Spleen (tissue), 11 donors: ENCODE results near the gene USP8. TPM values are rescaled to one million over a fixed set of nuclear protein-coding genes. Genes with fewer than 3 reads are reported as not detected.

ENCODE experiments used
- DNase-seq: peaks from one replicate; pipeline ENCODE4 v3.0.0-alpha.2; 2020
- H3K27ac ChIP-seq, 8 donors: fragments of 200-600 bp; sonication (generic) in 7 of 8; 1 replicate in 4 of 8; 2 replicates in 4 of 8; pipeline versions ENCODE4 v1.5.0 to v1.8.0; 2016 to 2021; ENCODE audit warnings: inconsistent platforms in 4 of 8, mild to moderate bottlenecking in 4 of 8, moderate library complexity in 1 of 8
- H3K27me3 ChIP-seq, 7 donors: fragments of 200-600 bp; sonication (generic) in 6 of 7; replicated peaks in 1 of 7; 1 replicate in 4 of 7; 2 replicates in 3 of 7; pipeline versions ENCODE4 v1.5.0 to v1.8.0; 2016 to 2021; ENCODE audit warnings: inconsistent platforms in 3 of 7, mild to moderate bottlenecking in 1 of 7
- H3K36me3 ChIP-seq, 6 donors: fragments of 200-600 bp; sonication (generic) in 5 of 6; 1 replicate in 4 of 6; 2 replicates in 2 of 6; pipeline versions ENCODE4 v1.5.0 to v1.8.0; 2016 to 2021; ENCODE audit warnings: inconsistent platforms in 2 of 6
- H3K4me1 ChIP-seq, 6 donors: fragments of 200-600 bp; sonication (generic) in 5 of 6; 1 replicate in 3 of 6; 2 replicates in 3 of 6; pipeline versions ENCODE4 v1.5.0 to v1.8.0; 2016 to 2021; ENCODE audit warnings: inconsistent platforms in 3 of 6
- H3K4me3 ChIP-seq, 8 donors: fragments of 200-600 bp; sonication (generic) in 7 of 8; 1 replicate in 4 of 8; 2 replicates in 4 of 8; pipeline versions ENCODE4 v1.5.0 to v1.8.0; 2016 to 2021; ENCODE audit warnings: inconsistent platforms in 4 of 8, mild to moderate bottlenecking in 4 of 8, moderate library complexity in 2 of 8
- H3K9me3 ChIP-seq, 8 donors: fragments of 200-600 bp; sonication (generic) in 7 of 8; 1 replicate in 4 of 8; 2 replicates in 4 of 8; pipeline versions ENCODE4 v1.5.0 to v1.8.0; 2016 to 2021; ENCODE audit warnings: inconsistent platforms in 4 of 8
- CTCF ChIP-seq, 11 experiments: fragments of 200-600 bp in 7 of 11; fragments of 450-650 bp in 4 of 11; sonication (generic) in 4 of 11; IDR thresholded peaks in 8 of 11; conservative IDR thresholded peaks in 3 of 11; 1 replicate in 7 of 11; 2 replicates in 4 of 11; pipeline versions ENCODE4 v1.4.0 to v1.8.0; 2016 to 2021; ENCODE audit warnings: antibody characterized with exemption in 11 of 11, inconsistent platforms in 4 of 11, mild to moderate bottlenecking in 1 of 11
- POLR2A ChIP-seq, 3 donors: fragments of 450-650 bp; IDR thresholded peaks; one replicate each; pipeline ENCODE4 v1.5.1; 2017; ENCODE audit warnings: antibody characterized with exemption in 3 of 3, mild to moderate bottlenecking in 1 of 3
- POLR2AphosphoS5 ChIP-seq, 3 donors: sonication (generic); formaldehyde crosslinking; IDR thresholded peaks; one replicate each; pipeline ENCODE4 v1.5.1; 2017; ENCODE audit warnings: antibody characterized with exemption in 3 of 3
- WGBS, 5 donors: extraction: QIAGEN DNeasy Blood & Tissue Kit in 3 of 5; methylation state at CpG; one replicate each; pipeline versions ENCODE4 v1.1.5 to v1.1.7; 2013 to 2018; 5-methylcytosine and 5-hydroxymethylcytosine counted together
- intact Hi-C: fragments of 100-400 bp; cut with DNase I; formaldehyde crosslinking; loops from one replicate; pipeline ENCODE4 v1.15.0; 2023; ENCODE audit warnings: low total_unique reads
- polyA plus RNA-seq, 3 donors: library from polyadenylated mRNA; stranded (reverse); fragments of 200-250 nt; gene quantifications; one replicate each; pipeline ENCODE4 v1.2.1, GENCODE V29; 2013
- small RNA-seq, 4 donors: library from RNA; depleted of rRNA; stranded (forward); fragments of <200 nt; gene quantifications; one replicate each; pipeline ENCODE3, GENCODE V24; 2016
- total RNA-seq, 7 donors: library from RNA; depleted of rRNA in 3 of 7; stranded (reverse); fragments of >200 nt in 3 of 7; fragmentation: NEBNext Ultra II Directional in 4 of 7; extraction: Animal tissue kit (Norgen Biotek cat#: 25700) in 4 of 7; gene quantifications; one replicate each; pipeline versions ENCODE4 v1.1.0 to v1.2.1, GENCODE V29; 2016 to 2021
- donor health status: healthy with polysubstance abuse.
- donor health status: DM: no; HTN: no; CAD: no; lungs with moderate emphysema.
- donor health status: DM: no; HTN: no; CAD: no.
- donor health status: Bipolar disorder and iron deficiency.
- donor health status: healthy.
- donor health status: DM: no; HTN: no; CAD: no.
- donor health status: DM: yes; HTN: yes; CAD: no.

Gene USP8
- total and polyA plus RNA-seq, 10 donors = 13.4 to 95.6 (median 73.4) TPM

GRCh38 chr15:50558012-50558411, 133.8 kb downstream of the USP8 start:
- Histone ChIP-seq H3K36me3 (peaks cover 0 to 61% (median 22%) of the 10 kb centered on the region in 6 donors), H3K9me3 (no peaks in the 10 kb centered on the region), H3K4me1 (no peaks in the 10 kb centered on the region), H3K4me3 (no peak overlapping the region), H3K27ac (no peak overlapping the region), H3K27me3 (no peaks in the 10 kb centered on the region)
- WGBS, 5 donors = 95 to 98% (median 98%) methylated on average over 2 of the region's 2 CpGs
- intact Hi-C loops = no loop called here
- DNase-seq = no peak
- no peak for TF ChIP-seq POLR2A (IDR thresholded peaks at IDR 0.05)
- no peak for TF ChIP-seq POLR2AphosphoS5 (IDR thresholded peaks at IDR 0.05)
- TF ChIP-seq CTCF (IDR thresholded peaks at IDR 0.05 in 8 of 11, conservative IDR thresholded peaks at IDR 0.05 in 3 of 11) = no peak

GRCh38 chr15:50562735-50563640, 138.8 kb downstream of the USP8 start:
- 60 to 82% (median 69%) methylated on average over 4 of the region's 4 CpGs for WGBS, 5 donors
- Histone ChIP-seq H3K9me3 (no peaks in the 10 kb centered on the region), H3K4me1 (no peaks in the 10 kb centered on the region), H3K27ac (peak overlapping the region in 3 of 8 donors; percentile 1 to 39 (median 7)), H3K27me3 (no peaks in the 10 kb centered on the region), H3K4me3 (no peak overlapping the region), H3K36me3 (peaks cover 0 to 98% (median 51%) of the 10 kb centered on the region in 6 donors)
- DNase-seq = no peak
- TF ChIP-seq POLR2A (IDR thresholded peaks at IDR 0.05) = no peak
- TF ChIP-seq POLR2AphosphoS5 (IDR thresholded peaks at IDR 0.05) = no peak
- TF ChIP-seq CTCF (IDR thresholded peaks at IDR 0.05 in 8 of 11, conservative IDR thresholded peaks at IDR 0.05 in 3 of 11) = no peak
- intact Hi-C loops = no loop called here

GRCh38 chr15:50563756-50564155, 139.6 kb downstream of the USP8 start:
- whole genome bisulfite sequencing, 5 donors = 92 to 98% (median 96%) methylated on average over 4 of the region's 4 CpGs
- intact Hi-C loops = no loop called here
- Histone ChIP-seq H3K27ac (peak overlapping the region in 1 of 8 donors; percentile 39), H3K4me1 (no peaks in the 10 kb centered on the region), H3K4me3 (no peak overlapping the region), H3K9me3 (no peaks in the 10 kb centered on the region), H3K36me3 (peaks cover 0 to 98% (median 56%) of the 10 kb centered on the region in 6 donors), H3K27me3 (no peaks in the 10 kb centered on the region)
- no peak for DNase-seq
- TF ChIP-seq CTCF (IDR thresholded peaks at IDR 0.05 in 8 of 11, conservative IDR thresholded peaks at IDR 0.05 in 3 of 11) = no peak
- TF ChIP-seq POLR2A (IDR thresholded peaks at IDR 0.05) = no peak
- TF ChIP-seq POLR2AphosphoS5 (IDR thresholded peaks at IDR 0.05) = no peak

Small RNAs within 50 kb of the gene (small RNA-seq; reads per million reads assigned to genes)
- 0 to 0.14 (median 0.03) reads per million in 4 donors for gene RNA5SP395

Other genes with a start within 250 kb of the USP8 start
- 1 to 10 TPM in 2 of 7 donors, under 1 TPM in 4, not detected in 1; 0.19 to 1.3 (median 0.78) TPM for gene SLC27A2, start 242.2 kb upstream of the USP8 start, total RNA-seq
- under 1 TPM; 0.15 to 0.39 (median 0.19) TPM for gene SLC27A2, start 242.2 kb upstream of the USP8 start, polyA plus RNA-seq
- gene HDC, start 158.7 kb upstream of the USP8 start, total RNA-seq = 1 to 10 TPM in 4 of 7 donors, under 1 TPM in 2, not detected in 1; 0.47 to 2.9 (median 1.8) TPM
- gene HDC, start 158.7 kb upstream of the USP8 start, polyA plus RNA-seq = under 1 TPM in 1 of 3 donors, not detected in 2; 0.22 TPM
- 10 to 100 TPM; 19.2 to 36.9 (median 23.7) TPM for gene GABPB1, start 69.2 kb upstream of the USP8 start, total RNA-seq
- 10 to 100 TPM in 1 of 3 donors, 1 to 10 TPM in 2; 7.7 to 10.1 (median 9.5) TPM for gene GABPB1, start 69.2 kb upstream of the USP8 start, polyA plus RNA-seq
- 1 to 10 TPM in 2 of 7 donors, under 1 TPM in 2, not detected in 3; 0.57 to 2.6 (median 1.2) TPM for gene USP50, start 122.3 kb downstream of the USP8 start, total RNA-seq
- not detected for gene USP50, start 122.3 kb downstream of the USP8 start, polyA plus RNA-seq